Esophagus squamous epithelium (tissue), 5 donors: ENCODE data around the gene THSD7A. TPM values are rescaled to one million over a fixed set of nuclear protein-coding genes. Genes with fewer than 3 reads are reported as not detected.
A peak's percentile ranks its signal among the peaks of the same experiment; 100 is the strongest.

Source experiments
- DNase-seq: peaks from one replicate; lab custom pipeline; 2025; lab: John Stamatoyannopoulos, UW
- H3K27ac ChIP-seq, 4 donors: fragments of 200-600 bp; sonication (generic); one replicate each; pipeline ENCODE4 v1.5.1; 2016 to 2019; ENCODE audit warnings: mild to moderate bottlenecking in 1 of 4
- H3K27me3 ChIP-seq, 4 donors: fragments of 200-600 bp; sonication (generic); 1 replicate in 3 of 4; 2 replicates in 1 of 4; pipeline versions ENCODE4 v1.5.1 to v1.6.0; 2017 to 2021; ENCODE audit warnings: antibody characterized with exemption in 1 of 4
- H3K36me3 ChIP-seq, 3 donors: fragments of 200-600 bp; sonication (generic); one replicate each; pipeline ENCODE4 v1.5.1; 2016 to 2019
- H3K4me1 ChIP-seq, 3 donors: fragments of 200-600 bp; sonication (generic); one replicate each; pipeline ENCODE4 v1.5.1; 2017 to 2019
- H3K4me3 ChIP-seq, 4 donors: fragments of 200-600 bp; sonication (generic); 1 replicate in 3 of 4; 2 replicates in 1 of 4; pipeline ENCODE4 v1.5.1; 2016 to 2019; ENCODE audit warnings: mild to moderate bottlenecking in 2 of 4, moderate library complexity in 1 of 4
- H3K9me3 ChIP-seq, 3 donors: fragments of 200-600 bp; sonication (generic); one replicate each; pipeline ENCODE4 v1.5.1; 2016 to 2019
- CTCF ChIP-seq, 6 experiments: fragments of 450-650 bp in 4 of 6; fragments of 200-600 bp in 2 of 6; sonication (generic) in 2 of 6; IDR thresholded peaks; one replicate each; pipeline ENCODE4 v1.5.1; 2016 to 2019; ENCODE audit warnings: antibody characterized with exemption in 6 of 6, mild to moderate bottlenecking in 4 of 6, moderate library complexity in 4 of 6
- POLR2A ChIP-seq, 4 donors: fragments of 450-650 bp; IDR thresholded peaks; one replicate each; pipeline ENCODE4 v1.6.1; 2017; ENCODE audit warnings: antibody characterized with exemption in 4 of 4, mild to moderate bottlenecking in 4 of 4, moderate library complexity in 3 of 4
- WGBS, 2 donors: methylation state at CpG; one replicate each; pipeline ENCODE4 v1.1.5; 2018; 5-methylcytosine and 5-hydroxymethylcytosine counted together
- intact Hi-C: fragments of 100-400 bp; cut with DNase I; formaldehyde crosslinking; loops from one replicate; pipeline ENCODE4 v1.15.0; 2022
- total RNA-seq, 4 donors: library from RNA; depleted of rRNA; stranded (reverse); fragments of >200 nt; gene quantifications; one replicate each; pipeline ENCODE4 v1.1.0, GENCODE V29; 2016
- donor health status: DM: yes; HTN: yes; CAD: no.

Gene THSD7A
- total RNA-seq, 4 donors from 2014 or later: 0.57 to 2.5 (median 1.4) TPM; not detected in 1

- Histone ChIP-seq H3K27ac (peak overlapping the region; percentile 30 to 78 (median 62)), H3K27me3 (peaks cover 0 to 21% (median 0%) of the 10 kb centered on the region in 4 donors), H3K36me3 (no peaks in the 10 kb centered on the region), H3K9me3 (no peaks in the 10 kb centered on the region), H3K4me1 (peaks cover 4 to 21% (median 5%) of the 10 kb centered on the region in 3 donors), H3K4me3 (peak overlapping the region; percentile 24 to 64 (median 48))
- DNase-seq: no peak
- TF ChIP-seq POLR2A (IDR thresholded peaks at IDR 0.05): no peak
- no peak for TF ChIP-seq CTCF (IDR thresholded peaks at IDR 0.05)
- intact Hi-C loops: no loop called here
- WGBS, 2 donors: 5 to 11% methylated on average over 7 of the region's 7 CpGs
These were observed 1.3 kb downstream of the THSD7A start for GRCh38 chr7:11830582-11831155.

- H3K36me3 ChIP-seq: no peaks in the 10 kb centered on the region
- intact Hi-C loops: no loop called here
- no peak for DNase-seq
- peaks cover 4 to 21% (median 5%) of the 10 kb centered on the region in 3 donors for H3K4me1 ChIP-seq
- peaks cover 0 to 21% (median 0%) of the 10 kb centered on the region in 4 donors for H3K27me3 ChIP-seq
- no peaks in the 10 kb centered on the region for H3K9me3 ChIP-seq
- no peak for TF ChIP-seq POLR2A (IDR thresholded peaks at IDR 0.05)
- TF ChIP-seq CTCF (IDR thresholded peaks at IDR 0.05): no peak
- H3K27ac ChIP-seq: no peak overlapping the region
- H3K4me3 ChIP-seq: peak overlapping the region in 2 of 4 donors; percentile 1 to 64
These were observed 2.0 kb downstream of the THSD7A start for GRCh38 chr7:11829954-11830353.

- H3K9me3 ChIP-seq: no peaks in the 10 kb centered on the region
These were observed 12.1 kb downstream of the THSD7A start for GRCh38 chr7:11819947-11820346.

GRCh38 chr7:11819271-11819670, 12.7 kb downstream of the THSD7A start:
- Histone ChIP-seq H3K4me1 (no peaks in the 10 kb centered on the region), H3K27me3 (no peaks in the 10 kb centered on the region), H3K9me3 (no peaks in the 10 kb centered on the region), H3K36me3 (no peaks in the 10 kb centered on the region), H3K4me3 (no peak overlapping the region), H3K27ac (no peak overlapping the region)
- TF ChIP-seq CTCF (IDR thresholded peaks at IDR 0.05) (no peak), POLR2A (IDR thresholded peaks at IDR 0.05) (no peak)
- no peak for DNase-seq
- intact Hi-C loops: no loop called here
- WGBS, 2 donors: 79 to 84% methylated on average over 5 of the region's 5 CpGs

More at GRCh38 chr7:11819947-11820346, 12.1 kb downstream of the THSD7A start:
- no peak for DNase-seq
- TF ChIP-seq CTCF (IDR thresholded peaks at IDR 0.05): no peak
- TF ChIP-seq POLR2A (IDR thresholded peaks at IDR 0.05): no peak
- intact Hi-C loops: no loop called here
- Histone ChIP-seq H3K4me3 (no peak overlapping the region), H3K36me3 (no peaks in the 10 kb centered on the region), H3K27me3 (no peaks in the 10 kb centered on the region), H3K27ac (no peak overlapping the region), H3K4me1 (no peaks in the 10 kb centered on the region)
- 89 to 94% methylated on average over 7 to 10 of the region's 11 CpGs for WGBS, 2 donors

- no peak overlapping the region for H3K4me3 ChIP-seq
- no peaks in the 10 kb centered on the region for H3K27me3 ChIP-seq
- intact Hi-C loops: no loop called here
- H3K36me3 ChIP-seq: no peaks in the 10 kb centered on the region
- no peak overlapping the region for H3K27ac ChIP-seq
- WGBS, 2 donors: 46 to 51% methylated on average over 3 to 4 of the region's 4 CpGs
- no peak for TF ChIP-seq POLR2A (IDR thresholded peaks at IDR 0.05)
- DNase-seq: no peak
- no peaks in the 10 kb centered on the region for H3K9me3 ChIP-seq
- no peaks in the 10 kb centered on the region for H3K4me1 ChIP-seq
These were observed 13.7 kb downstream of the THSD7A start for GRCh38 chr7:11818281-11818680.
